Measurements from ENCODE around the gene FBXL20.

DNA sequence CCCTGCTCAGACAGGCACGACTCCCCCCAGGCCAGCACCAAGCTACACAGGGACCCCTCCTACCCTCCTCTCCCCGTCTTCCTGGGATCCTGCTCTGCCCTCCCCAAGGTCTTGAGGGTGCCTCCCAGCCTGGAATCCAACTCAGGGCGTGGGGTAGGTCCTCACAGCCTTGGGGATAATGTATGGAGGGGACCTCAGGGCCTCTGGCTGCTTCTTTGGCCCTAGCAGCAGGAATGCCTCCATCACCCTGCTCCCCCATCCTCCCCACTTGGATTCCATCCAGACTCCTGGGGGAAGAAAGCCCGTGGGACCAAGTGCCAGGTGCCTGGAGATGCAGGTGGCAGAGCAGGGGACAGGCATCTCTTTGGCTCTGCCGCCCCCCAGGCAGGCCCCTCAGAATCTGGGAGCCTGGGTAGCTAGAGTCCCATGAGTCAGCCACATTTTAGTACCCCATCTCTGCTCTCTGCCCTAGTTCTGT is 164.9 kb downstream of the FBXL20 start:
- TF ChIP-seq, protein P1, sequence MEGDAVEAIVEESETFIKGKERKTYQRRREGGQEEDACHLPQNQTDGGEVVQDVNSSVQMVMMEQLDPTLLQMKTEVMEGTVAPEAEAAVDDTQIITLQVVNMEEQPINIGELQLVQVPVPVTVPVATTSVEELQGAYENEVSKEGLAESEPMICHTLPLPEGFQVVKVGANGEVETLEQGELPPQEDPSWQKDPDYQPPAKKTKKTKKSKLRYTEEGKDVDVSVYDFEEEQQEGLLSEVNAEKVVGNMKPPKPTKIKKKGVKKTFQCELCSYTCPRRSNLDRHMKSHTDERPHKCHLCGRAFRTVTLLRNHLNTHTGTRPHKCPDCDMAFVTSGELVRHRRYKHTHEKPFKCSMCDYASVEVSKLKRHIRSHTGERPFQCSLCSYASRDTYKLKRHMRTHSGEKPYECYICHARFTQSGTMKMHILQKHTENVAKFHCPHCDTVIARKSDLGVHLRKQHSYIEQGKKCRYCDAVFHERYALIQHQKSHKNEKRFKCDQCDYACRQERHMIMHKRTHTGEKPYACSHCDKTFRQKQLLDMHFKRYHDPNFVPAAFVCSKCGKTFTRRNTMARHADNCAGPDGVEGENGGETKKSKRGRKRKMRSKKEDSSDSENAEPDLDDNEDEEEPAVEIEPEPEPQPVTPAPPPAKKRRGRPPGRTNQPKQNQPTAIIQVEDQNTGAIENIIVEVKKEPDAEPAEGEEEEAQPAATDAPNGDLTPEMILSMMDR (IDR thresholded peaks at IDR 0.05), result no peak
- no peak for TF ChIP-seq POLR2A (IDR thresholded peaks at IDR 0.05)

Measured in Peyer's patch (tissue), 4 donors.